Stimulated activated CD8-positive, alpha-beta memory T cell treated with anti-CD3 and anti-CD28 coated beads, Interleukin-4, amount 100 ng/mL, for 4 hours (primary cell): Measurements from ENCODE around the gene LSM10.

ENCODE experiments used
- DNase-seq, 2 donors: peaks; one replicate each; pipeline ENCODE4 v3.0.0-alpha.2; 2020; ENCODE audit warnings: low read depth in 2 of 2, low spot score in 1 of 2

LSM10 gene

DNA sequence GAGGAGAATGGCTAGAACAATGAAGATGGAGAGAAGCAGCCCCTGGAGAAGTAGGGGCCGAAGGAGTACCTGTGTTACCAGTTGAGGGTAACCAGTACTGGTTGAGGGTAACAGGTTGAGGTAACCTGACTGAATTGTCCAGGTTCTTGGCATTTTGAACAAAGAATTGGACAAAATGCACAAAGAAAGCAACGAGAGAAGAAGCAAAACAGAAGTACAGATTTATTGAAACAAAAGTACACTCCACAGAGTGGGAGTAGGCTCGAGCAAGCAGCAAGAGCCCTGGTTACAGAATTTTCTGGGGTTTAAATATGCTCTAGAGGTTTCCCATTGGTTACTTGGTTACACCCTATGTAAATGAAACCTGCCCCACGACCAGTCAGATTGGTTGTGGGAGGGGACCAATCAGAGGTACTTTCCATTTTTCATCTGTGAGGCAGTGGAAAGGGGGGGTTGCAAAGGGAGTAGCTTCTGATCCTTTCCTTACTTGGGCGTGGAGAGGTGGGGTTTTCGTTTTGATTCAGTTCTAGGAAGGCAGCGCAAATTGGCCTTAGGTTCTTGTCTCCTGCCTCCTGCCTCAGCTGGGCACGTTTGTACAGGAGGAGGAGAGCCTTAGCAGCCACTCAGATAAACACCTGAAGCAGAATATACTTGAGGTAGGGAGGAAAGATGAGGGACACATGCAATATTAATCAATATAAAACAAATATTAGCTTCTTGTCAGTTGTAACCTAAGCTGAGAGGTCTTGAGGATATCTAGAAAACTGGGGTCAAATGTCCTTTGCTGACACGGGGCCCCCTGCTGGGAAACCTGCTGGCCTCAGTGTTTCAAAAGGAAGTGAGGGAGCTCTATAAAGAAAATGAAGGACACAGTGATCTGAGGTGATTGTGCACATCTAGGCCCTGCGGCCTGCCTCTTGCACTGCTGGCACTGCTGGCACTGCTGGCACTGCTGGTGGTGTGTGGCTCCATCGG lies 14.3 kb upstream of the LSM10 start:
- DNase-seq: no peak

DNA sequence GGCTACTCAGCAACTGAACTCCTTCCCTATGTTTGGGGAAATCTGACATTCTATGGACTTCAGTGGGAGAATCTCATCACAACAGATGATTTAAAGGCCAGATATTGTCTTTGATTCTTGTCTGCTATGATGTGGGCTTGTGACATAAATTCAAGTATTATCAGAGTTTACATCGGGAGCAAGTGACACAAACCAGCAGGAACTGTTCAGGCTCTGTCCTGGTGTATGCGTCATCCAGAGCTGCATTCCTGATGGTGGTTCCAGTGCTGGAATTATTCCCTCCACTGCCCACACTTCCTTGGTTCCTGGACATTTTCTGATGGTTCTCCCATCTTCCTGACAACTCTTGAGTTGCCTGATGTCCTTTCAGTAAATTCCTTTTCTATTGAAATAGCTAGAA lies 10.8 kb upstream of the LSM10 start:
- DNase-seq: no peak

DNA sequence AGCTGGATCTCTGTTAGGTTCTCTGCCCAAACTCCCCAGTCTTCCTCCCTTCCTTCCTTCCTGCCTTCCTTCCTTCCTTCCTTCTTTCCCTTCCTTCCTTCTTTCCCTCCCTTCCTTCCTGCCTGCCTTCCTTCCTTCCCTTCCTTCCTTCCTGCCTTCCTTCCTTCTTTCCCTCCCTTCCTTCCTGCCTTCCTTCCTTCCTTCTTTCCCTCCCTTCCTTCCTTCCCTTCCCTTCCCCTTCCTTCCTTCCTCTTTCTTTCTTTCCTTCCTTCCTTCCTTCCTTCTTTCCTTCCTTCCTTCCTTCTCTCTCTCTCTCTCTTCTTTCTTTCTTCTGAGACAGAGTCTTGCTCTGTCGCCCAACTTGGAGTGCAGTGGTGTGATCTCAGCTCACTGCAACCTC lies 8.7 kb upstream of the LSM10 start:
- no peak for DNase-seq

GRCh38 chr1:36402504-36402890 lies 4.8 kb upstream of the LSM10 start:
- no peak for DNase-seq

DNA sequence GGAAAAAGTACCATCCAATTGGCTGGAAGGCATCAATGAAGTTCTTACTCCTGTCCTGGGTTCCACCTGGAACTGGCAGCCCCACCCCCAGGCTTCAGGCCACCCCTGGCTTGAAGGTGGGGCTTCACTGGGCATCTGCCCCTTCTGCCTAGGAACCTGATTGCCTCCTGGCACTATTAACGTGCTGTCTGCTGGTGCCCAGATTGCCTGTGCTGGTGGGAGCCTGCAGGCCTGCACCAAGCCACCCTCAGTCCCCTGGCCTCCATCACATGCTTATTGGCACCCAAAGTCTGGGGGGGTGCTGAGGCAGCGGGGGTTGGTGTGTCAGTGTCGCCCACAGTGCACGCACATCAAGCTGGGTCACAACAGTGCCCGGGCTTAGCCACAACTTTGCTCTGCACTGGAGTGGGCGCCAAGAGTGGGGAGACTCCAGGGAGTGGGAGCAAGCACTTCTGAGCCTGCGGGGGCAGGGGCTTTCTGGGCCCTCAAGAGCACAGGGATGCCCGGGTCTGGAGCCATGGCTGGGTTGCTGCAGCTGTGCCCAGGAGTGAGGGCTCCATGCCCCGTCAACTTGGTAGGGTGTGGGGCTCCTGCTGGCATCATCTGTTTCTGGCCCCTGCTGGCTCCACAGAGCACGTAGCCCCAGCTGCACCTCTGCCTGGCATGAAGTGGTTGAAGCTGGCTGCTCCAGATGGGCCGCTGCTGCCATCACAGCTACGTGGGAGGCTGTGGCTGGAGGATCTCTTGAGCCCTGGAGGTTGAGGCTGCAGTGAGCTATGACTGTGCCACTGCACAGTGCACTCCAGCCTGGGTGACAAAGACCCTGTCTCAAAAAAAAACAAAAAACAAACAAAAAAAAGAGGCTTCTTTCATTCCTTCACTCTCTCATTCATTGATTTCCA lies 4.1 kb upstream of the LSM10 start:
- DNase-seq: no peak

DNA sequence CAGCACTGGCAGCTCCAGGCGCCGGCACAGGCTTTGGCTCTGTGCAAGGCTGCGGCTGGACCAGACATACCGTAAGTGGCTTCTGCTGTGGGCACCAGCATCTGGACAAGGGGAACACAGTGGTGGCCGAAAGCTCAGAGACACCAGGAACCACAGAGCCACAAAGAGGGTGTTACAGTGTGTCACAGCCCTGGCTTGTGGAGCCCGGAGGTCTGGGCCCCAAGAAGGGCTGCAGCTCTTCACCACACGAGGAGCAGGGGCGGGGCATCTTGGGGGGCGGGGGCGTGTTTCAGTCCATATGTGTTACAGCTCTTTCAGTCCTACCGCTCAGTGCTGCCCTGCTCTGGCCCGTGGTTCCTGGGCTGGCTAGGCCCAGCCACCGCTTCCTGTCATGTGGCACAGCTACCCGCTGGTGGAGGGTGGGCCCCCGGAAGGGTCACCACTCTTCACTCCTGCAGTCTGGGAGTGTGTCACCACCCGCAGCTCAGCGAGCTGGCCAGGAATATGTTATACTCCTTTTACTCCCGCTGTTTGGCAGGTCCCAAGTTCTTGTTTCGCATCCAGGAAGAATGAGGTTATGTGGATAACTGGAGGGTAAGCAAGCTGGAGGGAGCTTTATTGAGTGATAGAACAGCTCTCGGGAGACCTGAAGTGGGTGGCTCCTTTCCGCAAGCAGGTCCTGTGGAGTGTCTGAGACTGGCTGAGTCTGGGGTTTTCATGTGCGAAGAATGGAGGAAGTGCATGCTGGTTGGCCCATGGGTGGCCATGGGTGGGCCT lies 3.3 kb upstream of the LSM10 start:
- DNase-seq: no peak

DNA sequence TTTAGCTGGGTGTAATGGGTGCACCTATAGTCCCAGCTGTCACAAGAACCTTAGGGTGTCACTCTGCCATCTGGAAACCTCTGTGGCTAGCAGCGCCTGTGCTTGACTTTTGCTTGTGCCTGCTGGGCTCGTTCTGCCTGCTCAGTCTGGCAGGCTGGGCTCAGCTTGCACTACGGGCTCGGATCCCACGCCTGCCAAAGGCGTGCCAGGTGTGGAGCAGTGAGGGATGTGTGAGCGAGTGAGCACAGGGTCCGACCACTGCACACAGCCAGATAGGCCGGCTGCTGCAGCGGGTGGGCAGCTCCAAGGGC lies 2.8 kb upstream of the LSM10 start:
- DNase-seq: no peak

GRCh38 chr1:36398370-36398977 lies 766 bp upstream of the LSM10 start:
- DNase-seq: no peak

DNA sequence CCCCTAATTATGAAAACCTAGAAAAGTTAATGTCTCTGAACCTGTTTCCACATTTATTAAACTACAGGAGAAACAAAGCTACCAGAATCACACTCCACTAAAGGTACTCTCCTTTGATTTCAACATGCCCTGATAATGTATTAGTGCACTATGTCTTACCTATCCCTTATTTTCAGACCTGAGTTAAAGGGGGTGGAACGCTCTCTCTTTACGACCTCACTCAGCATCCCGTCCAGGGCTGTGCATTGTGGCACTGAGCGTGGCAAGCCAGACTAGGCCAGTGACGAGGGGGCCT lies 678 bp downstream of the LSM10 start:
- DNase-seq: no peak

DNA sequence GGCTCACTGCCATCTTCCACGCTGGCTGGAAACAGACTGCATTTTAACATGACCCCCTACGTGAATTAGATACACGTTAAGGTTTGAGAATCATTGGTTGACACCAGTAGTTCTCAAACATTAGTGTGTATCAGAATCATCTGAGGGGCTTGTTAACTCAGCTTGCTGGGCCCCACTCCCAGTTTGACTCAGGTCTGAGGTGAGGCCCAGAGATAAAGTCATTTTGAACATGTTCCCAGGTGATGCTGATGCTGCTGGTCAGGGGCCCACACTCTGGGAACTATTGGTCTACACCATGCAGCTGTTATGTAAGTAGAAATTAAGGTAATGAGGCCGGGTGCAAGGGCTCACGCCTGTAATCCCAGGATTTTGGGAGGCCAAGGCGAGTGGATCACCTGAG lies 1.3 kb downstream of the LSM10 start:
- DNase-seq: no peak

DNA sequence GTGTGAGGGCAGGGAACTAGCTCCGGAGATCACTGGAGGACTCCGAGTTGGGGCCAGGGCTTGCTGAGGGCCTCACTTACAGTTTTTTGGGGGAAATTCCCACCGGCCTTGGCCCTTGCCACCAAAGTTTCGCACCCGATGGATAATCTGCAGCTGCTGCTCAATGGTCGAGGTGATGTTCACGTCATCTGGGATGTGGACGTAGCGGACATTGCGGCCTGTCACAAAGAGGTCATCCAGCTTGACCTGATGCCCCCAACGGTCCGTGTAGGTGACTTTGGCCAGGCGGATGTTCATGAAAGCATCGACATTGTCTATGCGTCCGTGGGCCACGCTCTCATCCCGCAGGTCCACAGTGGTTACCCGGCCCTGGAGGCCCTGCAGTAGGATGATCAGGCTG lies 4.0 kb downstream of the LSM10 start:
- DNase-seq: no peak

GRCh38 chr1:36392836-36393235 lies 4.9 kb downstream of the LSM10 start:
- DNase-seq: no peak

DNA sequence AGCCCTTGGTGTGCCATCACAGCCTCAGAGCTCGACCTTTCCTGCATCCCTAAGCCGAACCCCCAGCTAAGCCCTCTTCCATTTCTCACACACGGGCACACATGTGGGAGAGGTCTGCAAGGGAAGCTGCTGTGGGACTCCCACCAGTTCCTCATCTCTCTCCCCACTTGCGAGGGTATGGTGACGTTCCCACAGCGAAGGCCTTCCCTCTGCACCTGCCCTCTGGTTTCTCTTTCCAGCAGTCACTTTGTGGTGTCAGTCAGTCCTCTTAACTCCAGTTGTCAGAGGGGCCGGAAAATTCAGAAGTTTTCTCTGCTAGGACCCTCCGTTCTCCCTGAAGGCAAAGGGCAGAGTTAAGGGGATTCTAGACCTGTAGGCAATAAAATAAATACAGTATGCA lies 6.4 kb downstream of the LSM10 start:
- no peak for DNase-seq

DNA sequence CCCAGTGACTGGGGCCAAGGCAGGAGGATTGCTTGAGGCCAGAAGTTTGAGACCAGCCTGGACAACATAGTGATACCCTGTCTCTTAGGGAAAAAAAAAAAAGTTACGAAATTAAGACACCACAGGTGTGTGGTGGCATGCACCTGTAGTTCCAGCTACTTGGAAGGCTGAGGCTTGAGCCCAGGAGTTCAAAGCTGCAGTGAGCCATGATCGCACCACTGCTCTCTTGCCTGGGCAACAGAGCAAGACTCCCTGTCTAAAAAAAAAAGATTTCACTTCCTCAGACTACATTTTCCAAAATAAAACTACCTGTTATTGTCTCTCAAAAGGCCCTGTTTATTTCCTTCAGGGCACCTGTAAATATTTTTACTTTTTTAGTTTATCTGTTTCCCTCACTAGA lies 7.3 kb downstream of the LSM10 start:
- DNase-seq: no peak

GRCh38 chr1:36389999-36390398 lies 7.7 kb downstream of the LSM10 start:
- no peak for DNase-seq

DNA sequence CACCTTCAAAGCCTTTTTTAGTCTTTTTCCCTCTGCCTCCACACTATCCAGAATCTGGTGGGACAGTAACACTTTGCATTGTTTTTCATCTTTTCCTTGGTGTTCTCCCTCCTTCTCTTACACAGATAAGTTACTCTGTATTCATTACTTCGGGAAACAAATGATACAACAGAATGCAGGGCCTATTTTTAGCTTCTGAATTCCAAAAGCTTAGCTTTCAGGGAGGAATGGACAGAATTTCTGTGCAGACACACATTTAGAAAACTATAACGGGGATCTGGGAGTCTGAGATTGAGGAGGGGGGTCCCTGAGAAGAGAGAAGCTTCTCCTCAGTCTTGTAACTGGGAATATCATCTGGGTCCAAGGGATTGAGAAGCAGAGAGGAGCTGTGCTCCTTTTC lies 8.4 kb downstream of the LSM10 start:
- no peak for DNase-seq

DNA sequence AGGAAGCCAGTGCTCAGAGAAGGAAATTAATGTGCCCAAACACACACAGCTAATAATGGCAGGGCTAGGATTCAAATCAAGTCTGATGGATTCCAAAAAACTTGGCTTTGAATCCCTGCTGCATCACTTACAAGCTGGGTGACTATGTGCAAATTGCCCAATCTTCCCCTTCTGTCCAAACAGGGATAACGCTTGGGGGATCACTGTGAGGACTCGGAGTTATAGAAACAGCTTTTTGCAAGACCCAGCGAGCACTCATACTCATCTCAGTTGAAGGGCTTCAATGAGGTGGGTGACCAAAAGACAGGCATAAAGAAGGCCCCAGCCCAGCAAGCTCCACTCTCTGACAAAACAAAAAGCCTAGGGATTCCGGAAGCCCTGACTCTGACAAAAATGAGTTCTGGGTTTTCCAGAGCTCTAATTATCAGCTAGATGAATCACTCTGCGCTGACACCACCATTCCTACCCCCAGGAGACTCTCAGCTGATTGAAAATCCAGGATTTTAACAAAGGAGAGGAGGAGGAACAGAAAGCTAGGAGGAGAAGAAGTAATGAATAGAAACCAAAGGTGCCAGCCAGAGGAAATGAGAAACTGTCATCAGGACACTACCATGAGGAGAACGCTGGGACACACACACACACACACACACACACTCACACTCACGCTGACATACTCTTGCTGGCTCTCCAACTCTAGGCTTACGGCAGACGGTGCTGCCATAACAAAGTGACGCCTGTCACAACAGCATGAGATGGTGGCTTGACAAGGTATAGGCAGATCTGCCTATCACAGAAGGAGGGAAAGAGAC lies 10.4 kb downstream of the LSM10 start:
- DNase-seq: no peak

DNA sequence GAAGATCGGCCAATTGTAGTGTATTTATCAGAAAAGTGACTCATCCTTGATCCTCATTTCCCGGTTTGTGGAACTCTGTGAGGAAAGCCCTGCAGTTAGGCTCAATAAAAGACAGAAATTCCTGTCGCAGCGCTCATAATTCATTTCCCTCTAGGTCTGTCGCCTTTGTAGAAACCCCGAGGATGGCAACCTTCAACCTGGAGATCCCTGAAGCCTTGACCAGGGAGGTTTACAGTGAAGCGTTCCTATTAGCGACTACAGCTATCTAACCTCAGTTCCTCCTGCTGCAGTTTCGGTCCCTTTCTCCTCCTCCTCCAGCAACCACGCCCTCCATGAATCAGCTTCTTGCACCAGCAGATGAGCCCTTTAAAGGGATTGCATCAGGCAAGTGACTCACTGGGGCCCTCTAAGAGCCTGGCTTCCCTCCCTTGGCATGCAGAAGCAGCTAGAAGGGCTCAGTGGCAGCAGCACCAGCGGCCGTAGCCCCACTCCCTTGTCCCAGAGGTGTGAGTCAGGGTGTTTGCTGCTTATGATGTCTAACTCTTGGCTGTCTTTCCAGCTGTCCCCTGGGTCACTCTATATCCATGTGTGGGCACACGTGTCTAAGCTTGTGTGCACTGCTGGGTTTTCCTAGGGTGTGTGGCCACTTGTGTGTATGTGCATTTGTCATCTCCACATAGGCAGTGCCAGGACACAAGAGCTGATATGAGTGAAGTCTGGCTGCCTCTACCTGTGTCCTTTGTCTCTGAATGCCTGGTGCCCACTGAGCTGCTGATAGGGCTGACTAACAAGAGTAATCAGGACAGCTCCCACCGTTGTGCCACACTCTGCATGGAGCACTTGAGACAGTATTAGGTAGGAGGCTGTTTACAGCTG lies 11.2 kb downstream of the LSM10 start:
- peak; percentile 81 to 87 for DNase-seq

DNA sequence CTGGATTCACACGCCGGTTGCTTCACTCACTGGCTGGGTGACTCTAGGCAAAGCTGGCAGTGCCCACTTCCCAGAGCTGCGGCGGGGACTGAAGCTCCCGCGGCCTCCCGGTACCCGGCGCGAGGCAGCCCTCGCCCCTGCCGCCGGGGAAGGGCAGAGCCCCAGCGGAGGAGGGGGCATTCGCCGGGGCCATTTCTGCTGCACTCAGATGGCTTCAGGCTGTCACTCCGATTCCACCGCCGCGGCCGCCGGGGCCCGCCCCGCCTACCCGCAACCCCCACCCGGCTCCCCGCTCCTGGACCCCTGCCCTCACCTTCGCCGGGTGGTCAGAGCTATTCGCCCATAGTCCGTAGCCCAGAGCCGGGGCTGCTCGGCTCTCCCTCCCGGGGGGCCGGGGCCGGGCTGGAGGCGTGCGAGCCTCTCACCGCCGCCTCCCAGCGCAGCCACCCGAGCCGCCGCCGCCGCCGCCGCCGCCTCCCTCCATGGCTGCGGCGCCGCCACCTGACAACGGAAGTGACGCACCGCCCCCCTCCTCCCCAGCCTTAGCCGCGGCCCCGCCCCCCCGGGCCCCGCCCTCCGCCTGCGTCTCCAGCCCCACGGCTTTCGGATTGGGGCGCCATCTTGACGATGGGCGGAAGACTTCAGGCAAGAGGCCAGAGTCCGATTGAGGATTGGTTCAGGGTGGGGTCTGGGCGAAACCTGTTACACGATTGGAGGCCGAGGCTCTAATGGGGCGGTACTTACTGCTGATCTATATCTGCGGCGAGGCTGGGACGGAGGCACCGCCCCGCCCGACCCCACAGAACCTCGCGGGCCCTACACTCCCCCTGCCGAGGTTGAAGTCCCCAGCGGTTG lies 12.1 kb downstream of the LSM10 start, which contains the start of gene STK40:
TSS of gene STK40 (minus strand) at position 515 of the 855 bp plus-strand sequence. CDS start 24,592 bp downstream, outside the sequence.
- peak; percentile 96 to 98 for DNase-seq
